ENCODE measurements around the gene UBQLN2. TPM values are rescaled to one million over a fixed set of nuclear protein-coding genes. Genes with fewer than 3 reads are reported as not detected.
"Not testable (repeated sequence)": the region's sequence is repeated elsewhere in the genome, so short reads cannot be mapped to it uniquely, and the experiment has no call there.

UBQLN2 gene
- total RNA-seq, 3 donors from 2014 or later = 19.4 to 33.8 (median 20.3) TPM

DNA sequence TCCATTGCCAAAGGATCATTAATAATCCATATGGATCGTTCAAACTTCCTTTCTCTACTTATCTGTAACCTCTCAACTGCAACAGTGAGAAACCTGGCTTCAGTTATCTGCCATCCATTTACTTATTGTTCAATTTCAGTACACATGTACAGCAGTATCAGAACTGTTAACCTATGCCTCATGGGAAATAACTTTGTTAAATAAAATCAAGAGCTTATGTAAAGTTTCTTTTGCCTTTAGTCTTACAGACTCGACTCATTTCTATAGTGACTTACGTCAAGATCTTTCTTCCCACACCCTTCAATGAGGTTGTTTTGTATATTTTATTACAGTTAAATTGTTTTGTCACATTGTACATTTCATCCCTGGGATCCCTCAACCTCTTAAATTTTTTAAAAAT, 11.4 kb downstream of the UBQLN2 start:
- Histone ChIP-seq H3K4me1 (ENCODE audit: low read depth) (no peaks in the 10 kb centered on the region), H3K9me3 (no peaks in the 10 kb centered on the region), H3K36me3 (ENCODE audit: low read depth) (no peaks in the 10 kb centered on the region), H3K4me3 (no peak overlapping the region)
- TF ChIP-seq, protein P1, sequence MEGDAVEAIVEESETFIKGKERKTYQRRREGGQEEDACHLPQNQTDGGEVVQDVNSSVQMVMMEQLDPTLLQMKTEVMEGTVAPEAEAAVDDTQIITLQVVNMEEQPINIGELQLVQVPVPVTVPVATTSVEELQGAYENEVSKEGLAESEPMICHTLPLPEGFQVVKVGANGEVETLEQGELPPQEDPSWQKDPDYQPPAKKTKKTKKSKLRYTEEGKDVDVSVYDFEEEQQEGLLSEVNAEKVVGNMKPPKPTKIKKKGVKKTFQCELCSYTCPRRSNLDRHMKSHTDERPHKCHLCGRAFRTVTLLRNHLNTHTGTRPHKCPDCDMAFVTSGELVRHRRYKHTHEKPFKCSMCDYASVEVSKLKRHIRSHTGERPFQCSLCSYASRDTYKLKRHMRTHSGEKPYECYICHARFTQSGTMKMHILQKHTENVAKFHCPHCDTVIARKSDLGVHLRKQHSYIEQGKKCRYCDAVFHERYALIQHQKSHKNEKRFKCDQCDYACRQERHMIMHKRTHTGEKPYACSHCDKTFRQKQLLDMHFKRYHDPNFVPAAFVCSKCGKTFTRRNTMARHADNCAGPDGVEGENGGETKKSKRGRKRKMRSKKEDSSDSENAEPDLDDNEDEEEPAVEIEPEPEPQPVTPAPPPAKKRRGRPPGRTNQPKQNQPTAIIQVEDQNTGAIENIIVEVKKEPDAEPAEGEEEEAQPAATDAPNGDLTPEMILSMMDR (IDR thresholded peaks at IDR 0.05) = no peak
- ATAC-seq (no peak), DNase-seq (no peak)
- intact Hi-C loops (cut with DNase I, micrococcal nuclease) = no loop called here

GRCh38 chrX:56576721-56577120, 13.3 kb downstream of the UBQLN2 start:
- intact Hi-C loops (cut with DNase I, micrococcal nuclease) = no loop called here
- Histone ChIP-seq H3K9me3 (no peaks in the 10 kb centered on the region), H3K4me3 (no peak overlapping the region), H3K4me1 (ENCODE audit: low read depth) (no peaks in the 10 kb centered on the region), H3K36me3 (ENCODE audit: low read depth) (no peaks in the 10 kb centered on the region)
- TF ChIP-seq, protein P1 (IDR thresholded peaks at IDR 0.05) = no peak
- DNase-seq = no peak
- ATAC-seq = no peak

GRCh38 chrX:56588397-56589188, 25.2 kb downstream of the UBQLN2 start:
- Histone ChIP-seq H3K9me3 (peaks cover 3% of the 10 kb centered on the region), H3K4me1 (ENCODE audit: low read depth) (no peaks in the 10 kb centered on the region), H3K4me3 (no peak overlapping the region), H3K36me3 (ENCODE audit: low read depth) (no peaks in the 10 kb centered on the region)
- ATAC-seq = no peak
- TF ChIP-seq, protein P1 (IDR thresholded peaks at IDR 0.05) = no peak
- intact Hi-C loops (cut with DNase I, micrococcal nuclease) = no loop called here
- no peak for DNase-seq

DNA sequence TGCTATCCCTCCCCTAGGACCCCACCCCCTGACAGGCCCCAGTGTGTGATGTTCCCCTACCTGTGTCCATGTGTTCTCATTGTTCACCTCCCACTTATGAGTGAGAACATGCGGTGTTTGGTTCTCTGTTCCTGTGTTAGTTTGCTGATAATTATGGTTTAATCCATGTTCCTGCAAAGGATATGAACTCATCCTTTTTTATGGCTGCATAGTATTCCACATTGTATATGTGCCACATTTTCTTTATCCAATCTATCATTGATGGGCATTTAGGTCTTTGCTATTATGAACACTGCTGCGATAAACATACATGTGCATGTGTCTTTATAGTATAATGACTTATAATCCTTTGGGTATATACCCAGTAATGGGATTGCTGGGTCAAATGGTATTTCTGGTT, 28.4 kb downstream of the UBQLN2 start:
- intact Hi-C loops (cut with DNase I, micrococcal nuclease); H3K4me1 ChIP-seq (ENCODE audit: low read depth); H3K4me3 ChIP-seq; H3K9me3 ChIP-seq; DNase-seq; H3K36me3 ChIP-seq (ENCODE audit: low read depth); ATAC-seq: not testable (repeated sequence)

DNA sequence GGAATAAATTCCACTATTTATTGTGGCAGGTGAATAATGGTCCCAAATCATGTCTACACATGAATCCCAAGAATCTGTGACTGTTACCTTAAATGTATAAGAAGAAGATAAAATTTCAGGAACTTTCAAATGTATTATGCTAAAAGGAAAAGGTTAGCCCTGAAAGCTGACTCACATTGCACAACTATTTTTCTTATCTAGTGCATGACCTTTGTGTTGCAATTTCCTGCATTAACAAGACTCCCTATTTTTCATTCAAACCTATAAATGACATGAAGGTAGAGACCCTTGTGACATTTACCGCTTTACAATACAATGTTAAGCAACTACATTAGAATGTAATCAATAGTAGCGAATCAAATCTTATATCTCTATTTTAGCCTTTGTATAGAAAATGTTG, 36.7 kb downstream of the UBQLN2 start:
- no peak for ATAC-seq
- intact Hi-C loops (cut with DNase I, micrococcal nuclease) = no loop called here
- no peak for DNase-seq
- Histone ChIP-seq H3K4me3 (no peak overlapping the region), H3K9me3 (no peaks in the 10 kb centered on the region), H3K36me3 (ENCODE audit: low read depth) (no peaks in the 10 kb centered on the region), H3K4me1 (ENCODE audit: low read depth) (no peaks in the 10 kb centered on the region)
- TF ChIP-seq, protein P1 (IDR thresholded peaks at IDR 0.05) = no peak

DNA sequence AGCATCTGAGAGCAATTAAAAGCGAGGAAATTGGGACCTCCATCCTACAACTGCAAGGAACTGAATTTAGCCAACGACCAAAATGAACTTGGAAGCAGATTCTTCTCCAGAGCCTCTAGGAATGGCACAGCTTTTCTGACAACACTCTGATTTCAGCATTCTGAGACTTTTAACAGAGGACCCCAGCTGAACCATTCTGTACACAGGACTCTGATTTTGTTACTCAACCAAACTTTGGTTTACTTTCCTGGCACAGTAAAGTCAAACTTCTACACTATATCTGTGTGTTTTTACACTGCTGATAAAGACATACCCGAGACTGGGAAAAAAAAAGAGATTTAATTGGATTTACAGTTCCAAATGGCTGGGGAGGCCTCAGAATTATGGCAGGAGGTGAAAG, 37.6 kb downstream of the UBQLN2 start:
- Histone ChIP-seq H3K4me1 (ENCODE audit: low read depth) (no peaks in the 10 kb centered on the region), H3K4me3 (no peak overlapping the region), H3K36me3 (ENCODE audit: low read depth) (no peaks in the 10 kb centered on the region), H3K9me3 (no peaks in the 10 kb centered on the region)
- DNase-seq = no peak
- no peak for ATAC-seq
- TF ChIP-seq, protein P1 (IDR thresholded peaks at IDR 0.05) = no peak
- intact Hi-C loops (cut with DNase I, micrococcal nuclease) = no loop called here
